K562 (cell line): ENCODE measurements around the gene FOXP3. TPM values are rescaled to one million over a fixed set of nuclear protein-coding genes. Genes with fewer than 3 reads are reported as not detected.
A peak's percentile ranks its signal among the peaks of the same experiment; 100 is the strongest.

Source experiments
- ARID2 ChIP-seq: fragments of 450-650 bp; IDR thresholded peaks from 2 replicates; pipeline ENCODE4 v1.6.1; 2017; ENCODE audit warnings: antibody characterized with exemption, mild to moderate bottlenecking
- HLTF ChIP-seq: fragments of 450-650 bp; IDR thresholded peaks from 2 replicates; pipeline ENCODE4 v1.6.1; 2016
- HOMEZ ChIP-seq: fragments of 250-450 bp; sonication (Bioruptor Pico); IDR thresholded peaks from 2 replicates; pipeline ENCODE4 v1.4.0; 2020; ENCODE audit warnings: mild to moderate bottlenecking, moderate library complexity
- ILF3 ChIP-seq: fragments of 450-650 bp; IDR thresholded peaks from 2 replicates; pipeline ENCODE4 v1.6.1; 2018; ENCODE audit warnings: antibody characterized with exemption, mild to moderate bottlenecking, moderate library complexity, borderline replicate concordance
- MECOM ChIP-seq: fragments of 250-450 bp; sonication (Bioruptor Pico); IDR thresholded peaks from 2 replicates; pipeline ENCODE4 v1.8.0; 2022; ENCODE audit warnings: inconsistent platforms
- MEF2D ChIP-seq: conservative IDR thresholded peaks from 2 replicates; pipeline ENCODE4 v1.6.1; 2016; ENCODE audit warnings: low read depth, missing genetic modification characterization, missing compliant biosample characterization
- MLX ChIP-seq, 2 experiments: fragments of 450-650 bp in 1 of 2; sonication (generic) in 1 of 2; formaldehyde crosslinking; conservative IDR thresholded peaks; 2 replicates each; pipeline versions ENCODE4 v1.4.0 to v1.8.1; 2020 to 2022; ENCODE audit warnings: mild to moderate bottlenecking in 1 of 2, missing genetic modification reagents in 1 of 2
- MXI1 ChIP-seq: IDR thresholded peaks from 2 replicates; pipeline ENCODE4 v1.6.1; 2011; ENCODE audit warnings: low read depth, mild to moderate bottlenecking, improper control_type of control experiment, low read length
- POLR2A ChIP-seq: fragments of 450-650 bp; conservative IDR thresholded peaks from 2 replicates; pipeline ENCODE4 v1.6.1; 2016
- RREB1 ChIP-seq: fragments of 250-450 bp; sonication (Bioruptor Pico); IDR thresholded peaks from 2 replicates; pipeline ENCODE4 v1.4.0; 2020
- SETDB1 ChIP-seq: IDR thresholded peaks from one replicate; pipeline ENCODE4 v1.6.1; 2012; ENCODE audit warnings: low read length, control low read depth, inconsistent platforms
- SMAD3 ChIP-seq: fragments of 450-650 bp; formaldehyde crosslinking; conservative IDR thresholded peaks from 2 replicates; pipeline ENCODE4 v1.4.0; 2020; ENCODE audit warnings: mild to moderate bottlenecking
- SOX6 ChIP-seq: fragments of 450-650 bp; IDR thresholded peaks from 2 replicates; pipeline ENCODE4 v1.6.1; 2014; ENCODE audit warnings: mild to moderate bottlenecking
- ZBTB11 ChIP-seq, 3 experiments: fragments of 200-800 bp in 1 of 3; fragments of 250-450 bp in 1 of 3; fragments of 450-650 bp in 1 of 3; sonication (Bioruptor Pico) in 1 of 3; sonication (Bioruptor generic) in 1 of 3; formaldehyde crosslinking in 1 of 3; IDR thresholded peaks; 2 replicates each; pipeline versions ENCODE4 v1.6.1 to v1.8.0; 2016 to 2022; ENCODE audit warnings: mild to moderate bottlenecking in 2 of 3, missing genetic modification characterization in 2 of 3, missing compliant biosample characterization in 1 of 3, moderate library complexity in 1 of 3
- ZNF449 ChIP-seq: fragments of 250-450 bp; sonication (Bioruptor Pico); IDR thresholded peaks from 2 replicates; pipeline ENCODE4 v1.8.0; 2022; ENCODE audit warnings: moderate library complexity, mild to moderate bottlenecking, inconsistent platforms
- ZNF830 ChIP-seq: fragments of 250-450 bp; sonication (Bioruptor Pico); IDR thresholded peaks from 2 replicates; pipeline ENCODE4 v1.5.0; 2021; ENCODE audit warnings: mild to moderate bottlenecking
- polyA plus RNA-seq, 8 experiments: library from polyadenylated mRNA; depleted of rRNA in 4 of 8; stranded (reverse) in 5 of 8; unstranded in 3 of 8; fragments of >200 nt; fragmentation: Nextera tagmentation in 2 of 8; fragmentation: Illumina TruSeq in 1 of 8; extraction: Ambion mirVana in 2 of 8; extraction: Trizol in 1 of 8; gene quantifications; 2 replicates each; pipeline versions ENCODE4 v1.2.1 to v1.2.3, GENCODE V29; 2011 to 2014; ENCODE audit warnings: inconsistent platforms in 1 of 8, missing spikeins in 1 of 8
- total RNA-seq, 7 experiments: library from RNA; depleted of rRNA in 6 of 7; stranded (reverse); fragments of >200 nt in 6 of 7; fragmentation: Illumina TruSeq in 2 of 7; extraction: Trizol in 2 of 7; gene quantifications; 2 replicates each; pipeline versions ENCODE4 v1.2.1 to v1.2.3, GENCODE V29; 2011 to 2021; ENCODE audit warnings: low replicate concordance in 1 of 7

Gene FOXP3
- total and polyA plus RNA-seq, 9 of the 15 experiments (the other 6 are each of a cell fraction or from before 2014, with no cell fraction given): 0.04 to 0.24 (median 0.07) TPM; not detected in 4

GRCh38 chrX:49244207-49244606, 20.3 kb downstream of the FOXP3 start (continued):
- TF ChIP-seq ZBTB11 (CRISPR knock-in tag; IDR thresholded peaks at IDR 0.05) (peak in 1 of 3 experiments; percentile 59; a peak in 2 of 6 replicates), MECOM (peak; percentile 97), MEF2D (tag) (no peak), ILF3 (no peak), MLX (CRISPR knock-in tag; conservative IDR thresholded peaks at IDR 0.05) (no peak), ARID2 (peak; percentile 73; the same call in 1 of the 2 replicates), SOX6 (peak; percentile 93), RREB1 (CRISPR knock-in tag) (no peak), MXI1 (no peak), POLR2A (no peak), SETDB1 (no peak), HLTF (peak; percentile 99), ZNF449 (CRISPR knock-in tag) (no peak), HOMEZ (no peak), ZNF830 (CRISPR knock-in tag) (no peak), SMAD3 (CRISPR knock-in tag) (no peak)
